GM20000 (cell line): ENCODE data around the gene TNFSF8.

Experiments
- DNase-seq: peaks from one replicate; pipeline ENCODE4 v3.0.0; 2012; ENCODE audit warnings: low spot score
- CTCF ChIP-seq: IDR thresholded peaks from 2 replicates; pipeline ENCODE4 v1.5.1; 2012; ENCODE audit warnings: mild to moderate bottlenecking, control low read depth; ENCODE audit errors: extremely low read depth, missing control alignments

The TNFSF8 gene

GRCh38 chr9:114893221-114894010 lies 37.0 kb downstream of the TNFSF8 start:
- TF ChIP-seq CTCF: no peak
- DNase-seq: no peak

- DNase-seq: no peak
- no peak for TF ChIP-seq CTCF
Observed at GRCh38 chr9:114889802-114890224, 40.6 kb downstream of the TNFSF8 start.

- no peak for TF ChIP-seq CTCF
- DNase-seq: no peak
Observed at GRCh38 chr9:114888607-114889006, 41.8 kb downstream of the TNFSF8 start.

GRCh38 chr9:114887963-114888362 lies 42.4 kb downstream of the TNFSF8 start:
- DNase-seq: no peak
- TF ChIP-seq CTCF: no peak

- DNase-seq: no peak
- TF ChIP-seq CTCF: no peak
Observed at GRCh38 chr9:114884787-114885452, 45.5 kb downstream of the TNFSF8 start.

- TF ChIP-seq CTCF: no peak
- no peak for DNase-seq
Observed at GRCh38 chr9:114883709-114884108, 46.7 kb downstream of the TNFSF8 start.

- TF ChIP-seq CTCF: no peak
- no peak for DNase-seq
Observed at GRCh38 chr9:114880291-114880745, 50.1 kb downstream of the TNFSF8 start.
